ENCODE measurements around the gene CDH4.

GRCh38 chr20:61268024-61268423 lies 16.0 kb downstream of the CDH4 start:
- TF ChIP-seq, protein P1, sequence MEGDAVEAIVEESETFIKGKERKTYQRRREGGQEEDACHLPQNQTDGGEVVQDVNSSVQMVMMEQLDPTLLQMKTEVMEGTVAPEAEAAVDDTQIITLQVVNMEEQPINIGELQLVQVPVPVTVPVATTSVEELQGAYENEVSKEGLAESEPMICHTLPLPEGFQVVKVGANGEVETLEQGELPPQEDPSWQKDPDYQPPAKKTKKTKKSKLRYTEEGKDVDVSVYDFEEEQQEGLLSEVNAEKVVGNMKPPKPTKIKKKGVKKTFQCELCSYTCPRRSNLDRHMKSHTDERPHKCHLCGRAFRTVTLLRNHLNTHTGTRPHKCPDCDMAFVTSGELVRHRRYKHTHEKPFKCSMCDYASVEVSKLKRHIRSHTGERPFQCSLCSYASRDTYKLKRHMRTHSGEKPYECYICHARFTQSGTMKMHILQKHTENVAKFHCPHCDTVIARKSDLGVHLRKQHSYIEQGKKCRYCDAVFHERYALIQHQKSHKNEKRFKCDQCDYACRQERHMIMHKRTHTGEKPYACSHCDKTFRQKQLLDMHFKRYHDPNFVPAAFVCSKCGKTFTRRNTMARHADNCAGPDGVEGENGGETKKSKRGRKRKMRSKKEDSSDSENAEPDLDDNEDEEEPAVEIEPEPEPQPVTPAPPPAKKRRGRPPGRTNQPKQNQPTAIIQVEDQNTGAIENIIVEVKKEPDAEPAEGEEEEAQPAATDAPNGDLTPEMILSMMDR (conservative IDR thresholded peaks at IDR 0.05): no peak
- TF ChIP-seq EZH2 (IDR thresholded peaks at IDR 0.05; ENCODE audit: low read depth): no peak
